HG03025 (cell line): ENCODE measurements around the gene CCDC27.

Experiments
- ATAC-seq: cut with Tn5 transposase; IDR thresholded peaks from one replicate; pipeline ENCODE4 v1.9.1; 2021; ENCODE audit warnings: mild to moderate bottlenecking, moderate library complexity; ENCODE audit not compliant: unreplicated experiment, low FRiP score

The CCDC27 gene

DNA sequence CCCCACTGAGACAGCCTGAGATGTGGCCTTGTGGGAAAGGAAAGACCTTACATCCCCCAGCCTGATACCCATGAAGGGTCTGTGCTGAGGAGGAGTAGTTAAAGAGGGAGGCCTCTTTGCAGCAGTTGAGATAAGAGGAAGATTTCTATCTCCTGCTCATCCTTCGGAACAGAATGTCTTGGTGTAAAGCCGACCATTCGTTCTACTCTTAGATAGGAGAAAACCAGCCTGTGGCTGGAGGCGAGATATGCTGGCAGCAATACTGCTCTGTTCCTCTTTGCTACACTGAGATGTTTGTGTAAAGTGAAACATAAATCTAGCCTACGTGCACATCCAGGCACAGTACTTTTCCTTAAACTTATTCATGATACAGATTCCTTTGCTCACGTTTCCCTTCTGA lies 1.5 kb upstream of the CCDC27 start:
- ATAC-seq, result no peak

DNA sequence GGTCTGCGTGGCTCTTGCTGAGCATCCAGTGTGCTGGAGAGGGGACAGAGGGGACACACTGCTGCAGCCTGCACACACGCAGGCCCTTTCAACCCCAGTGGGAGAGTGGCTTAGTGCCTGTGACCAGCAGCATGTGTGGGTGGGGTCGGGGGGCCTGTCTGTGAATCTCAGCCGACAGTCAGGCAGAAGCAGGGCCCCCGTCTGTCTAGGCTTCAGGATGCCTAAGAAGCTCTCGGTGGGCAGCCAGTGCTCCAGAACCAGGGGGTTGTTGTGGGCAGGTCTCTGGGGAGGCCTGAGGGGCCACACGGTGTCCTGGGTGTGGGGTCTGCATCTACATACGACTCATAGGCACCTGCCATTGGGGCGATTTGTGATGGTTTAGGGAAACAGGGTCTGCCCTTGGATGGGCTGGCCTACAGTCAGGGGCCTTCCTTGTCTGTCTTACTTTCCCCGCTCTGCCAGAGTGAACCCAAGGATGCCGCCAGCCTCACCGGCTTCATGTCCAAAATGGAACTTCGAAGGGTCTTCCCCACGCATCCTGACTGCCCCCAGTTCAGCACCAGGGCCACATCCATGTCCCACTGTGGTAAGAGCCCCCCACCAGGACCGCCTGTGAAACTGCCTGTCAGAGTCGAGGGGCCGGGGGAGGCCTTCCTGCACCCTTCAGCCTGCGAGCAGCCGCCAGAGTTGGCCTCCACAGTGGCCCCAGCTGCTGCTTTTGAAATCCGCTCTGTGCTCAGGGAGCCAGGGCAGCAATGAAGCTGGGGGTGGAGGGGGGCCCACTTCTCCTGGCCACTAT lies 1.6 kb downstream of the CCDC27 start:
- no peak for ATAC-seq

DNA sequence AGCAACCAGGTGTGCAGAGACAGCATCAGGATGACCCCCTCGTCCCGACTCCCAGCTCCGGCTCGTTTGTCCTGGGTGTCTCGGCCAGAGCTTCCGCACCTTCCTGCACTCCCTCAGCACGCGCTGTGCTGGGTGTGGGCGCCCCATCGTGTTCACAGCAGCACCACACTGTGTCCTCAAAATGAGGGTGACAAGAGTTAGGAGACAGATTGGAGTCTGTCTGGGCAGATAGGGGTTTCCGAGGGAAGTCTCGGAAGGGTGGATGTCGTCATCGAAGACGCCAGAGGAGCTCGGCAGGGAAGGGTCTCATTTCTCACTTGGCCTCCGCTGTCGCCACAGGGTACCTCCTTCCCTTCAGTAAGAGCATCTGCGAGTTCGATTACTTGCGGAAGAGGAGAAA lies 4.1 kb downstream of the CCDC27 start:
- no peak for ATAC-seq

DNA sequence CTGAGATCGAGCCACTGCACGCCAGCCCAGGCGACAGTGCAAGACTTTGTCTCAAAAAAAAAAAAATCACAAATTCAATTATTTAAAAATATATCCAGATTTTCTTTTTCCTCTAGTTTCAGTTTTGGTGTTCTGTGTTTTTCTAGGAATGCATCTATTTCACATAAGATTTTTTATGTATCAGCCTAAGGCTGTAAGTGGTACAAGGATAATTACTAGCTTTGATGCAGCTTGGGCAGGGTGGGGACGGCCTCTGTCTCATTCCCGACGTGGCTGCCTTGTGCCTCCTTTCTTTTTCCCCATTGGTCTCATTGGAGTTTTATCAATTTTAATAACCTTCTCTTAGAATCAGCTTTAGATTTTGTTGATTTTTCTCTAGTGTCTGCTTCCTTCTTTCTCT lies 6.9 kb downstream of the CCDC27 start:
- ATAC-seq, result no peak

DNA sequence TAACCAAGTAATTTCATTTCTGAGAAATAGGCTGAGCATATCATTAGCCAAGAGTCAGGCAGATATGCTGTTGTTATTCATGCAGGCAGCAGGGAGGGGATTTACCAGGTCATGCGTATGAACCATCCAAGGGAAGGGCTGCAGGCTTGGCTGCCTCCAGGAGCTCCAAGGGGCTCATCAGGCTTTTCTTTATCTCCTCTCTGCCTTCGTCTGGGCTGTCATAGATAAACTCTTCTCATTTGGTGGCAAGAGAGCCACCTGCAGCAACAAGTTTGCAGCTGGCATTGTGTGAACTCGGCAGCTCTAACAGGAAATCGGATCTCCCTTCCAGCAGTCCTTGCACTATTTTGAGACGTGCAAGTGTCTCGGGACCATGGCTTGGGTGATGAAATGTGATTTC lies 7.5 kb downstream of the CCDC27 start:
- no peak for ATAC-seq

DNA sequence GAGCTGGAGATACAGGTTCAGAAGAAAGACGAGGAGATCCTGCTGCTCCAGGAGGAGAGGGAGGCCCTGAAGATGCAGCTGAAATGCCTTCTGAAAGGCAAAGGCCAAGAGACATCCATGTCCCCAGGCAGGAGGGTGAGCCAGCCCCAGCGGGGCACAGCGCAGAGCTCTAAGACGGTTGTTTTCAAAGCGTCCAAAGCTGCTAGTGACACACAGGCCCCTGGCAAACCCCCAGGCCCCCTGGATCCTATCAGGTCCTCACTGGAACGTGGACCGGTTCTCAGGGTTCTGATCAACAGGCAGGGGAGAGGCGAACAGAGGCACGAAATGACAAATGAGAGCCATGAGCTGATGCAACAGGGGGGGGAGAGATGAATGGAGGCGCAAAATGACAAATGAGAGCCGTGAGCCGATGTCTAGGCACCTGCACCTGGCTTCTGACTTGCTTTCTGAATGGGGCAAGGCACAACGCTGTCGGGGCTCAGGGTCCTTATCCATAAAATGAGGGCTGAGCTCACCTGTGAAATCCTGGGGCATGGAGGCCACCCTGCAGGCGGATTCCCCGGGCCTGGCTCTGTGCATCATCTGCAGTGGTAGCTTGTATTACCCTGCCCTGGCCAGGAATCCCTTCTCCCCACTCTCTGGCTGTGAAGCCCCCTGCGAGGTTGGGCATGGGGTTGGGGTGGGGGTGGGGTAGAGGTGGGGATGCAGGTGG lies 9.2 kb downstream of the CCDC27 start:
- ATAC-seq, result no peak

DNA sequence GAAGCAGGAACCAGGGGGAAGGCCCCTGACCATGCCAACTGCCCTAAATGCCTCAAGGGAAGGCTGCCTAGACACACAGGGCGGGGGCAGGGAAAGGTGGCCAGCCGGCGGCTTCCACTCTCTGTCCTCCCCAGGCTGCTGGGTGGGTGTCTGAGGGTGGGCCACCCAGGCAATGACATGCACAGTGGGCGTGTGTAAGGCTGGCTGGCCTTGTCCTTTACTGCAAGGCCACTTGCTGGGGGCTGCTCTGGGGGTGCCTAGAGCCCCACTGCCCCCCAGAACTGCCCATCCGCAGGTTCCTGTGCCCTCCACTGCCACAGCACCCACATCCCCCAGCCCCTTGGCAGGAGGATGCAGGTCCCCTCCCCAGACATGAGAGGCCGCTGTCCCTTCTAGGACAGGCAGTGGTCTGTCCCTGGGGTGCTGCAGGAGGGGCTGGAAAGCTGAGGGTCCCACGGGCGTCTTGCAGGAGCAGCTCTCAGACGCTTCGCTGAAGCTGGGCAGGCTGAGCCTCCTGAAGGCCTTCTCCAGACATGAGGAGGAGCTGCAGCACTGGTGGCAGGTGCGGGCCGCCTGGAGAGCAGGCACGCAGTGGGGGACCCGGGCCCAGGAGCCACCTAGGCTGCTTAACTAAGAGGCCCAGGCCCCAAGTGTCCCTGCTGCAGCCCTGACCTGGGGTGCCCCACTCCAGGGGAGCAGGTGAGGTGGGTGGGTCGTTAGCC lies 10.1 kb downstream of the CCDC27 start:
- ATAC-seq, result no peak

DNA sequence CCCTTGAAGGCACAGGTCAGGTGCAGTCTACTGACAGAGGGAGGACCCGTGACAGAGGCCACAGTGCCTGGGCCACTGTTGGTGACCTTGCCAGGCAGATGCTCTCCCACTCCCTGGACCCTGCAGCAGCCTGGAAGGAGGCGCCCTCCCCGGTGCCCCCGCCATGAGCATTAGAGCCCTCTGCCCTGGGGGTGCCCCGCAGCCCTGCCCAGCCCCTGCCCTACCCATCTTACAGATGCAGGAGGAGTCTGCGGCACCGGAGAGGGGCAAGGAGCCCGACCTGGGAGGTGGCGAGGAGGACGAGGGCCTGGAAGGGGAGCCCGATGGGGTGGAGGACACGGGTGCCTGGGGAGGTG lies 10.6 kb downstream of the CCDC27 start:
- no peak for ATAC-seq

DNA sequence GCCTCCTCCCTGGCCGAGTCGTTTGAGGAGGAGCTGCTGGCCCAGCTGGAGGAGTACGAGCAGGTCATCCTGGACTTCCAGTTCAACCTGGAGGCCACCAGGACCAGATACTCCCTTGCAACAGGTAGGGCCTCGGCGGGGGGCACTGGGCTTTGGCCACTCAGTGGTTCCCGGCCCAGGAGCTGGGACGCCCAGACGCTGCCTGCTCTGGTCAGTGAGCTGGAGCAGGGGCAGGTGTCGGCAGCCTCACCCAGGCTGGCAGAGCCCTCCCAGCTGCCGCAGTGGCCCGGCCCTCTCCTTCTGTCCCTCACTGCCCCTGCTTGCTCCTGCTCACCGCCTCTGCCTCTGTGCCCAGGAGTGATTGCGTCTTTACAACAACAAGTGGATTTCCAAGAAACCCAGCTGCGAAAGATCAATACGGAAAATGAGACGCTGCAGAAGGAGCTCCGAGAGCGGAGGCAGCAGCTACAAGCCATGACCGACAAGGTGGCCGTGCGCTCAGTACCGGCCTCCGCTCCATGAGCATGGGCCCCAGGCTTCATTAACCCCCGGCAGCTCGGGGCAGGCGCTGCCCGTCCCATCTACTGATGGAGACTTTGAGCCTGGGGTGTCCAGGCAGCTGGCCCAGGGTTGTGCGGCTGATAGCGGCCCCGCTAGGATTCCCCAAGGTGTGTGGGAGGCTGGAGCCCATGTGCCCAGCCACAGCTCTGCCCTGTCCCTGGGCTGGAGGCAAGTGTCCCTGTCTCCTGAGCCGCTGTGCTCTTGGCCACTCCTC lies 11.3 kb downstream of the CCDC27 start:
- ATAC-seq, result no peak

DNA sequence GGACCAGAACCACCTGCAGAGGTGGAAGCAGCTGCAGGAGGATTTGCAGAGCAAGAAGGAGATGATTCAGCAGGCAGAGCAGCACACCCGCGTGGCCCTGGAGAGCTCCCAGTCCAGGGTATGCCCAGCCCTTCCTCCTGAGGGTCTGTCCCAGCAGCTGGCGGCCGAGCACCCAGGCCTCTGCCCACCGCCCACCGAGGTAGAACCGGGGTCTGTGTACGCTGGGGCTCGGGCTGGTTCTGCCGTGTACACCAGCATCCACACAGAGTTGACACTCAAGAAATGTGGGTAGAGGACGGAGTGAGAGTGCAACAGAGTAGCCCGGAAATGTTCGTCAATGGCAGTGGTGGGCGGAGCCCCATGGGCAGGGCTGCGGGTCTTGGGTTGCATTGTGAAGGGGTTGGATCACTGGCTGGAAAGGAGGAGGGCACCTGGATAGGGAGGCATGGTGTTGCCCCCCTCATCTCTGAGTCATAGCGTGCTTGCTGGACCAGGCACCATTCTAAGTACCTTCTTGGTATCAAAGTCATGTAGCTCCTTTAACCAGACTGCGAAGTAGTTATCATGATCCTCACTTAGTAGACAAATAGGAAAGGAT lies 15.2 kb downstream of the CCDC27 start:
- ATAC-seq, result no peak

DNA sequence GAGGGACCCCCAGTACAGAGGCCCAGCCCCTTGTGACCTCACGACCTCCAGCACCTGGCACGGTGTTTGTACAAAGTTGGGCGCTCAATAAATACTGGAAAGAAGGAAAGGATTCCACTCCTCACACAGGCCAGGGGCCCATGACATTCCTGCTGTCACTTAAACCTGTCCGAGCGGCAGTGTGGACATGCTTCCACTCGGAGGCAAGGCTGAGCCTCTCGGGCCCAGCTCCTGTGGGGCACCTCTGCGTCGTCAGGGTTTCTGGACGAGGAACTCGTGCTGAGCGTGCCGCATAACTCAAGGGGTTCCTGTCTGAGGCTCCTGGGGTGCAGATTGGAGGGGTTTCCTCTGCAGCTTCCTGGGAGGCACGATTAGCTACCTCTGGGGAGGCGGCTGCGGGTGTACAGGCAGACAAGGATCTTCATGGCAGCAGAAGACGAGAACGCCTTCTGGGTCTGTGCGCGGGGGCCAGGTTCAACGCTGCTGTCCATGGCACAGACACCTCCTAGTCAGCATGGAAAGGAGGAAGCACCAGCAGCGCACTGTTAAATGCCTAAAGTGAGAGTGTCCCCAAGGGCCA lies 16.7 kb downstream of the CCDC27 start:
- ATAC-seq, result no peak

DNA sequence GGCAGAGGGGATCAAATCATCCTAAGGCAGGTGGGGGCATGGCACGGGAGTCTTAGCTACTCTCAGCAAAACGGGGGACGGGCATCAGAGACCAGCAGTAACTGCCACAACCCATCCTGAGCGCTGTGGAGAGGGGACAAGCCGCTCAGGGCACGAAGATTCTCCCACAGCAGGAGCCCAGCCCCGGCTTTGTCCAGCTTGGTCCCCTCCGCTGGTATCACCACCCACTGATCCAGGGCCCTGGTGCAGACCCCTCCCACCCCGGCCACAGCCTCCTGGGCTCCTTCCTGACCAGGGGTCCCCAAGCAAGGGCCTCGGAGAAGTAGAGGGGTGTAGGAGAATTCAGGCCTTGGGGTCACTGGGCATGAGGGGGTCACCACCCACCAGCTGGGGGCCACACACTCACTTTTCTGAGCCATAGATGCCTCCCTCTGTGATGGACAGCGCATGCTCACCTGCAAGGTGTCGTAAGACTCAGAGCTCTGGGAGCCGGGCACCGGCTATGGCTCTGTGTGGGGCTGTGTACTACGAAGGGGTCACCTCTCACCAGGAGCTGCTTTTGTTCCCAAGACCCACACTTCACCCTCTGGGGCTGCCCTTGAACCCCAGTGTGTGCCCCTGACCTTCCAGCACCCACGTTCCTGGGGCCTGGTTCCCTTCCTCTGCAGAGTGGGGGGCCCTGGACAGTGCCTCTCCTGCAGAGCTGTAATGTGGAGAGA lies 18.0 kb downstream of the CCDC27 start:
- no peak for ATAC-seq

DNA sequence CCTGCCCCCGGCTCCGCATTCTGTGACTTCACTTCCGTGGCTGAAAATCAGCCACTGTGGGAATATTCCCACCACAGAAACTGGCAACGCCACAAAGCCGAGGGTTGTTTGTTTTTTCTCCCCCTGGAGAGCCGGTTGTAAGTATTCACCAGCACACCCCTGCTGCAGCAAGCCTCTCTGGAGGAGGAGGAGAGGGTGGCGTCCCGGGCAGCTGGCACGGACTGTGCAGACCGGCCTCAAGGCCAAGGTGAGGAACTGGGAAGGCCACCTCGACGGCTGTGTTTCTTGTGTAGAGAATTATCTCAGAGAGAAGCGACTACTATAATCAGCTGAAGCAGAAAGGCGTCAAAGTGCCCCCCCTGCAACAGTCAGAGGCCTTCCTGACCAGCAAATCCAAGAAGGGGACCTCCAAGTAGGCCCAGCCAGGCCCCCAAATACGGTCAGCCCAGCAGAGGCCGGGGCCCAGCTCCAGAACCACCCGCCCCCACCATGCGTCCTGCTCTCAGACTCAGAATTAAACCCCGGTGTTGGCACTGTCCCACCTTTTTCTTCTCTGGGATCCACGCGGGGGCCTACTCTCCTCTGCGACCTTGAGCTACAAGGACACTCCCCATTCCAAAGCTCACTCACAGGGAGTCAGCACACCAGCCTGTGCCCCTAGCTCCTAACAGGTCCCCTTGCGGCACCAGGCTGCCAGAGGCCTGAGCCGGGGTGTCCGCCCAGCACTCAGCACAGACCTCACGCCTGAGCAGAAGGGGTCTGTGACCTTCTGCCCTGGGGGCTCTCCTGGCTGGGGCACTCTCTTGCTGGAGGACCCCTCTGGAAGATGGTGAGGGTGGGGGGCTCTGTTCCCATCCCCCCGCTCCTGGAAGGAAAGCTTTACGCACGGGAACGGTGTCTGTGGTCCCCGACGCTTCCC lies 19.1 kb downstream of the CCDC27 start:
- no peak for ATAC-seq

DNA sequence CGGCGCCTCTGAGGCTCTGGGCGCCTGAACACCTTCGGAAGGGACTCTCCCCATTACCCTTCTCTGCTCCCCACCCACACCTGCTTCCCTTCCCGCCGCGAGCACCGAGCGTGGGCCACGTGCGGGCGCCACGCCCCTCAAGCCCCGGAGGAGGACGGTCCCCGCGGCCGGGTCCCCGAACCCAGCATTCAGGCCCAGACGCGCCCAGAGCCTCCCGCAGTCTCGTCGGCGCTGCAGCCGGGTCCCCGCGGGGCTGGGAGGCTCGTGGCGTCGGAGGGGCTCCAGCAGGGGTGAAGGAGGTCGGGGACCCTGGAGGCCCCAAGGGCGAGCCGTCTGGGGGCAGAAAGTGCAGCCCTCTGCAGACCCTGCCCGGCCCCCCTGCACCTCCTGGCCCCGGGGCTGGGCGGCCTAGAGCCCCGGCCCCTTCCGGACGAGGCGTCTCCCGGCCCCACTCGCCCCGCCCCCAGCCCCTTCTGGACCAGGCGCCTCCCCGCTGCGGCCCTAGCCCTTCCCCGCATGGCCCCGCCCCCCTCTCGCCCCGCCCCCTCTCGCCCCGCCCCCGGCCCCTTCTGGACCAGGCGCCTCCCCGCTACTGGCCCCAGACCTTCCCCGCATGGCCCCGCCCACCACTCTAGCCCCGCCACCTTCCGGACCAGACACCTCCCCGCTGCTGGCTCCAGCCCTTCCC lies 19.9 kb downstream of the CCDC27 start:
- ATAC-seq, result peak; percentile 38

DNA sequence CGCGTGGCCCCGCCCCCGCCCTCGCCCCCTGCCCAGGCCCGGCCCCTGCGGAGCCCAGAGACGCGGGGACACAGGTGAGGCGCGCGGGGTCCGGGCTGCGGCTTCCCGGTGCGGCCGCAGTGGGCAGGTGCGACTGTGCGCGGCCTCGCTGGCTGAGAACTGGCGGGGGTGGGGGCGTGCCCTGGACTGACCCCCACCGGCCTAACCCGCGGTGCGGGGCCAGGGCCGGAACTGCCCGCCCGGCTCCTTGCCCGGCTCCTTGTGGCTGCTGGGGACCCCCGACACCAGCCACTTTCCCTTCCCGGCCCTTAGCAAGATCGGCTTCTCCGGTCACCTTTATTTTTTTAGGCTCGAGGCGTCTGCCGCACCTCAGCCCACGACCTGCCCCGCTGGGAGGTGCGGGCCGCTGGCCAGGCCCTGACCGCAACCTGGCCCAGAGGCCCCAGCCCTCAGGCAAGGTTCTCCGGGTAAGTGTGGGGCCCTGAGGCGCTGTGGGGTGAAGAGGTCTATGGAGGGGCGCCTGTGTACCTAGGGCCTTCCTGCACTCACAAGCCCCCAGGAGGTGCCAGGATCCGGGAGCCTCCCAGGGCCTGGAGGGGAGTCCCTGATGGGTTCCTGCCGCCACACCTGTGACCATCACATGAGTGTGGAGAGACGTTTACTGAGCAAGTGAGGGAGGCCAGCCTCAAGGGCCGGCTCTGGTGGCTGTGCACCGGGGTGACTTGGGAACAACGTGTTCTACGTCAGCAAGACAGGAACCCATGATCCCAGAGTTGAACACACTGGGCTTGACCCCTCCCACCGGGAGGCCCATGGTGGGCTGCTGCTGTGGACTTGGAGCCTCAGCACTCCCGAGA lies 20.7 kb downstream of the CCDC27 start, which contains the start of gene SMIM1:
SMIM1 (plus strand) TSS at position 35 of the 857 bp plus-strand sequence. CDS start 2,625 bp downstream, outside the sequence.
- ATAC-seq, result peak; percentile 25

DNA sequence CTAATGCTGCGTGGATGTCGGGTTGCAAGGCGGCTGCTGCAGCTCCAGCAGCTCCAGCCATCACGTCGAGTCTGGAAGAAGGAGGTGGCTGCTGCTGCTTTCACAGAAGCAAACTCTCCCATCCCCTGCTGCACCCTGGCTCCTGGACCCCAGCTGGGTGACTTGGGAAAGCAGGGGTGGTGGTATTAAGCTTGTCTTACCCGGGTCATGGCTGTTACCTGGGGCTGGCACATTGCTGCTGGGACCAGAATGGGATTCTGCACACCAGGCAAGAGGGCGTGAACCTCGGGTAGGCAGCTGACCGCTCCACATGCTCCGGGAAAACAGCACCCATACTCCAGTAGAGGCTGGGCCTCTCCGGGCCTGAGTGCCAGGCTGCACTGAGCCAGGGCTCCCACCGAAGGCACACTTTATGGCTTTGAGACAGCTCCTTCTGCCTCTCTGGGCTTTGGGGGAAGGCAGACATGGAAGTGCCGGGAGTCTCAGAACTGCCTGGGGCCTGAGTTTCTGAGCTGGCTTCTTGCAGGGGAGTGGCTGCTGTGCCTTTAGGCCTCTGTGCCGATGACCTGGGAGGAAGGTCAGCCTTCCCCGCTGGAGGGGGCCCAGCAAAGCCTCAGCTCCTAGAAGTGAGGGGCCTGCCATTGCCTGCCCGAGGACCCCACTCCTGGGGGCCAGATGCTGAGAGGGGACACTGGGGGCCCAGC lies 21.5 kb downstream of the CCDC27 start:
- no peak for ATAC-seq
